ENCODE measurements around the gene OAT.

The OAT gene

DNA sequence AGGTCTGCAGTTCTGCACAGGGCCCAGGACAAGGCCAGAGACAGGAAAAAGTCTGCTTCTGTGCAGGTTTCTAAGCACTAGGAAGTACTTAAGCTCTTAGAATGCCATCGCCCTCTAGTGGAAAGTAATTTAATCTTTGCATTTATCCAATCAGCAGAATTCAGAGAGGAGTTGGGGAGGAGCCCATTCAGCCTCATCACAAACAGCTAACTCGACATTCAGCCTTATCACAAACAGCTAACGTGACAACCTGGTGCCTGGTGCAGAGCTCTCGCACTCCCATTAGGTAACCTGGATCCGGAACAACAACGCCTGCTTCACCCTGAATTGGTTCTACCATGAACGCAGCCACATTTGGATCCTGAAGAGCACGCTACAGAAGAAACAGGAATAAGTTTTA, 15.2 kb downstream of the OAT start:
- peak; percentile 71 for DNase-seq (ENCODE audit: low spot score)

DNA sequence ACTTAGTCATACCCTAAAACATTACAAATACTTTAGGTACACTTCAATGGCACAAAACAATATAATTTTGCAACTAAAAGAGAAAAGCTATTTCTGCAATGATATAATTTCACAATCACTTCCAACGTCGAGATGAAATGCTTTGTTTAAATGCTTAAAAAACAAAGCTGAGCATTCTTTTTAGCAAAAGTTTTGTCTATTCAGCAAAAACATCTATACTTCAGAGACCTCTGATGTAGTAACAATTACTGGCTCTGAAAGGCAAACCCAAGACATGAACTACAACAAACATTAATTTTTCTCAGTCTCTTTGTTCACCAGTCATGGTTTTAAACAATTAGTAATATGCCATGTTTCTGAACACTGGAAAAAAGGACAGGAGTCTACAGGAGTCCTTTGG, 16.4 kb downstream of the OAT start:
- no peak for DNase-seq (ENCODE audit: low spot score)

DNA sequence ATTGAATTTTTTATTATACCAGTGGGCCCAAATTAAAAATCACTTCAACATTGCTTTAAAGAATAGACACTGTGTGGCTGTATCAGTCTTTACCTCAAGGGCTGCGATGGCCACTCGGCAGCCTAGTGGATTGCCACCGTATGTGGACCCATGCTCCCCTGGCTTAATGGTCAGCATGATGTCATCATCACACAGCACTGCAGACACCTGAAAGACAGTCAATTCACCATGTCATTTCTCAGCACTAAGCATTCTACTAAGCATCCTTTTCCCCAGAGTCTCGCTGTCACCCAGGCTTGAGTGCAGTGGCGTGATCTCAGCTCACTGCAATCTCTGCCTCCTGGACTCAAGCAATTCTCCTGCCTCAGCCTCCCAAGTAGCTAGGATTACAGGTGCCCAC, 17.1 kb downstream of the OAT start:
- no peak for DNase-seq (ENCODE audit: low spot score)

DNA sequence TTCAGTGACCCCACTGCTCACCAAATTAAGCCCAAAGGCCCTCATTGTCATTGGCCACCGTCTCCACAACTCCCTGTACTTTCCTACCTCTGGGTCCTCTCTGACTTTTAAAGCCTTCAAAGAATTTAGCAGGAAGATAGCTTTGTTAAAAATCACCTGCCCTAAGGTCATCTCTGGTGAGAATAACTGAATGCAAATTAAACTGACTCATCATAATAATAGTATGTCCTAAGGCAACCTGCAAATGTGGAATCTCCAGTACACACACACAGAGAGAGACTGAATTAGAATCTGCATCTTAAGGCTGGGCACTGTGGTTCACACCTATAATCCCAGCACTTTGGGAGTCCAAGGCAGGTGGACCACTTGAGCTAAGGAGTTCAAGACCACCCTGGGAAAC, 24.1 kb downstream of the OAT start:
- DNase-seq (ENCODE audit: low spot score), result no peak

DNA sequence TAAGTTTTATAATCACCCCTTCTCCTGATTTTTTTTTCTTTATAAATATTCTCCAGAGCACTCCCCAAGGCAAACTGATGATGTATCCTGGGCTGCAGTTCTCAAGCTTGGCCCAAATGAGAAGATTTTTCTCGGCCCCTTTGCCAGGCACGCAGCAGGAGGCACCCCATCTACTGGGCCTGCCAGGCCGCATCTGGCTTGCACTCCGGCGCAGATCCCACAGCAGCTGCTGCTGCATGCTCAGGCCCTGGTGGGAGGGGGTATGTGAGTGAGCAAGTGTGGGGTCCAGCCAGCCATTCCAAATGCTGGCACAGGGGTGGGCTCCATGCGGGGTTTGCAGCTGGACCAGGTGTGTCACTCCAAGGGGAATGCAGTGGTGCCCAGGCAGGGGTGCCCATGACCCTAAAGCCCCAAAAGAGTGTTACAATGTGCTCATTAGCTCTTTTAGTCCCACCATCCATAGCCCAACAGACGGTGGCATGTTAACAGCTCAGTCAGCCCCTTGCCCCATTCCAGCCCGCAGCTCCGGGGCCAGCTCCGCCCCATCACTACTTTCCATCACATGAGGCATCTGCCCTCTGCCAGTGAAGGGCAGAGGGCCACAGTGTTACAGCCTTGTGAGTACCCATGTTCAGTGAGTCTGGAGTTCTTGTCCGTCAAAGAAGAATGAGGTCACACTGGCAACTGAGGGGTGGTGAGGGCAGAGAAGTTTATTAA, 25.9 kb downstream of the OAT start:
- no peak for DNase-seq (ENCODE audit: low spot score)

DNA sequence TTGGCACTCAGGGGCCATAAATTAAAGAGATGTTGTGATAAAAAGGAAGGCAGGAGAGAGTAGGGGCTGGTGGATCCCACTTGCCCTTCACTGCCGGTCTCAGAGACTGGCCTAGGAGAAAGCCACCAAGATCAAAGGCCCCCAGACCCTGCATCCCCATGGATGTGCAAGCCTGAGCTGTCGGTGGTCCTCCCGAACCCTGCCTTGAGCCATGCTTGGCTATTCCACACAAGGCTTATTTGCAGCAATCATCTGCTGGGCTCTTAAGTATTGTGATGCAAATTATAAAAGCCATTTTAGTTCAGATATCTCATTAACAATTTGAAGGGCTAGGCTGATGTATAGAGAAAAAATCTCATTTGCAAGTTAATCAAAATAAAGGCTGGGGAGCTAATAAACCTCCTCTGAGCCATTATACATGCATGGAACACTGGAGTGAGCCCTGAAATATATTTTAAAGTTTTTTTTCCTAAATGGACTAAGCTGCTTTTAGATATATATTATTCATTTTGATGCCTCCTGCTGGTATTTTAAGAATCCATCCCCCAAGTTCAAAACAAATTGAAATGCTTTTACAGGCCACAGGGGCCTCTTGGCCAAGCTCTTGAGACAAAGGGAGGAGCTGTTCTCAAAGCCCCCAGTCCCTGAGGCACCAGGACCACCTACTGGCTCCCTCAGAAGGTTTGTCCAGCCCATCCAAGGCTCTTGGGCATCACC, 28.1 kb downstream of the OAT start:
- DNase-seq (ENCODE audit: low spot score), result no peak

DNA sequence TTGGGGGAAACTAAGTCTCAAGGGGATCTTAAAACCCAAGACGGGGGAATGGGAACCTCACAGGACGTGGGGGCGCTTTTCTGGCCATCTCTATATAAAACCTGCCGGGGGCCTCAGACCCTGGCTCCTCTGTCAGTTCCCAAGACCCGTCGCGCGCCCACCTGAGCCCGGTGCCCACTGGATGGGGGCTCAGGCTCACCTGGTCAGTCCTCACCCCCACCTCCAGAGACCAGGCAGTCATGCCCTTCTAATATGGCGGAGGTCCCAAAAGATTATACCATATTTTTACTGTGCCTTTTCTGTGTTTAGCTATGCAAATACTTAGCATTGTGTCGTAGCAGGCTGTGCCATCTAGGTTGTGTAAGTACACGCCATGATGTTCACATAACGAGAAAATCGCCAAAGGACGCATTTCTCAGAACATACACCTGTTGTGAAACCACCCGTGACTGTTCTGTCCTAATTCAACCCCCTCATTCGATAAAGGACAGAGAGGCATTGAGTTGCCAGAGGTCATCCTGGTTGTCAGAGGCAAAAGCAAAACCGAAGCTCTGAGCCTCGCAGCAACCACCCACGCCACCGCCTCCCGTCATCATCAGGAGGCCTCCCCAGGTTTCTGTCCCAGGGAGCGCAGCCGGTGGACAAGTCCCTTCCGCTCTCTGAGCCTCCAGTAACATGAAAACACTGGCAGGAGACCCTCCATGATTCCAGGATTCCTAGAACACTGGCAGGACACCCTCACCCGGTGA, 28.9 kb downstream of the OAT start:
- no peak for DNase-seq (ENCODE audit: low spot score)

DNA sequence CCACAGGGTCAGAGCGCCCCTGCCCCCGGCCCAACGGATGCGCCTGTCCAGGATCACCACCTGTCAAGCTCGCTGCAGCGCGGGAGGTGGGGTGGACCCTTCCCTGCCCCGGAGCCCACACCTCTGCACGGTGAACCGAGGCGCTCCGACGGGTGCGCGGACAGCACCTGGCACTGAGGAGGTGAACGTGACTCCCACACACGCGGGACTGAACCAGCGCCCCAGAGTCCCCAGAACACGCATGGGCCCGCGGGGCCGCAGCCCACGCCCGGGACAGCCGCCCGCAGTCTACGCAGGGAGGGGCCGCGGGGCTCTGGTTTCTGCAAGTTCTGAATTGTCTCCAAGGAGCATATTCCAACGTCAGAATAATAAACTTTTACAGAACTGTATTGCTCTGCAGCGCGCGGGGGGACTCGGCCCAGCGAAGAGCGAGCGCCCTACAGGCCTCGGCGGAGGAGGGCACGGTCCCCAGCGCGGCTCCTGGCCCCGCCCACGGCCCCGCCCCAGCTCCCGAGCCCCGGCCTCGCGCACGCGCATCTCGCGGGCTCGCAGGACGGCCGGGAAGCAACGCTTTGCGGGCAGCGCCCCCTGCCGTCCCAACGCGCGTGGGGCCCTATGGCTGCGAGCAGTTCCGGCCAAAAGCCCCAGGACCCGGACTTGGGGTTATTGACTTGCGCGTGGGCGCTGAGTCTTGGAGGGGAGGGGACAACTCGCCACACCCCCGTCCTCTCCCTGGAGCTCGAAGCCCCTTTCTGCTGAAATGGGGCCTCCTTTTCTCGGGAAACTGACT, 29.7 kb downstream of the OAT start:
- peak; percentile 100 for DNase-seq (ENCODE audit: low spot score)

DNA sequence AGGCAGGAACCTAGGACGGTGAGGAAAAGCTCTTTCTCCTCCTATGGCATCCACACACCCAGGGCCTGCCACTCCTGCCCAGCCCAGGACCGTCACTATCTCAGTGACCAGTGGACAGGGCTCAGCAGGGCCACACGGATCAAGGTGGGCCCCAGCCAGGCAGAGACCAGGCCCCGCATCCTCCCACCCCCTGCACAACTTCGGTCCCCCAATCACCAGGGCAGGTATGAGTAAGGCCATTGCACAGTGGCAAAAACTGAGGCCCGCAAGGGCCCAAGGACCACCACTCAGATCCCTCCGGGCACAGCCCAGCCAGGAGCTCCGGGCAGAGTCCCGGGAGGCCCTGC, 30.3 kb downstream of the OAT start:
- no peak for DNase-seq (ENCODE audit: low spot score)

DNA sequence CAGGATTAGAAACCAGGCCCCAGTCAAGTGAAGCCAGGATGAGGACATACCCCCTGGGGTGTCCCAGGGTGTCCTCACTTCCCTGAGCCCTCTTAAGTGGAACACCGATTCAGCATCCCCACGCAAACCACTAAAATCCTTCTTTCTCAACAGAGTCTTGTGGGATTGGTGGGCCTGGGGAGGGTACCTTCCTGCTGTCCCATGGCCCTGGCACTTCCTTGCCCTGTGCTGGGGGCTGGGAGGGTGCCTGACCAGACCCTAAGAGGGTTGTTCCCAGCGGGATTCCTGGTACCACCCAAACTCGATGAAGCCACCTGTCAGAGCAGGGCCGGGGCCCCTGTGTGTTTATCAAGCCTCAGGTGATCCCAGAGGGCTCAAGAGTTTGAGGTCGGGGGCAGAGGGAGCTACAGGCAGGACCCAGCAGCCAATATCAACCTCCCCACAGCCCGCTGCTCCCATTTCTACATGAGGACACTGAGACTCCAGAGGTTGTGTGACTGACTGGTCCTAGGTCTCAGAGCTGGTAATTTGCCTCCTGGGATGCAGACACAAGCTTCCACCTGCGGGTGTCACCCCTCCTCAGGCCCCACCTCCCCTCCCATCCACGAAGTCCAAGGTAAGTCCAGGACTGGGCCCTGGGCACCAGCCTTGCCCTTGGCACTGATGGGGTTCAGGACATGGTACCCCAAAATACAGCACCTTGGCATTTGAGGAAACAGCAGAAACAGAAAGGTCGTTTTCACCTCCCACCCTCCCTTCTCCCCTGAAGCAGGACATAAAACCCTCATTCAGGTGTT, 31.4 kb downstream of the OAT start:
- no peak for DNase-seq (ENCODE audit: low spot score)

DNA sequence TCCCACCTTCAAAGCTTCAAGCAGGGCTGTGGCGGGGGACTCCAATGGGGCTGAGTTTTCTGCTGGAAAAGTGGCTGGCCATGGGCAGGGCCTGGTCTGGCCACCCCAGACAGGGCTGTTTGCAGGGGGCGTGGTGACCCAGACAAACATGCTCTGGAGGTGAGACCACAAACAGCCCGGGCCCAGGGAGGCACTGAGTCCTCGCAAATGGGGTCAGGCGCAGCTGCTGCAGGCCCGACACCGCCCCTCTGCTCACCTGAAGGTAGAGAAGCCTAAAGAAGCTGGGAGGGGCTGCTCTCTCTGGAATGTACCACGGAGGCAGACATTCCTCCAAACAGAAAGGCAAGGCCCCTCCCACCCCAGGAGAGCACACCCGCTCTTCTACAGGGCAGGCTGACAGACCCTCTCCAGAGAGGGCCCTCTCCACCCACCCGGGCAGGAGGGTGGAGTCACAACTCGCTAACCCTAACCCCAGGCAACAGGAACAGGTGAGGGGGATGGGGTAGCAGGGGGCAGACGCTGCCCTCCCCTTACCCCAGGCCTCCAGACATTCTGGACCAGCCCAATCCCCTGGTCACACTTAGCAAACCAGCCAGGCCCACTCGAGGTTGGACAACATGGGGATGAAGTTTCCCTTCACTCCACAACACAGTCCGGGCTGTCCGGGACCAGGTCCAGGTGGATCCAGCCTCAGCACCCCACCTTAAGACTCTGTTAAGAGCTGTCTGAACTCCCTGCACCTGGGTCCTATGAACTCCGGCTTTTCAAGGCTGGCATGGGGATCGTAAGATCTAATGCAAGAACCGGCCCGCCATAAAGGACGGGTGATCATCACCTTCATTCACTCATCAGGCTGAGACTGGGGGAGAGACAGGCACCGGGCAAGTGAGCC, 32.3 kb downstream of the OAT start:
- DNase-seq (ENCODE audit: low spot score), result no peak

DNA sequence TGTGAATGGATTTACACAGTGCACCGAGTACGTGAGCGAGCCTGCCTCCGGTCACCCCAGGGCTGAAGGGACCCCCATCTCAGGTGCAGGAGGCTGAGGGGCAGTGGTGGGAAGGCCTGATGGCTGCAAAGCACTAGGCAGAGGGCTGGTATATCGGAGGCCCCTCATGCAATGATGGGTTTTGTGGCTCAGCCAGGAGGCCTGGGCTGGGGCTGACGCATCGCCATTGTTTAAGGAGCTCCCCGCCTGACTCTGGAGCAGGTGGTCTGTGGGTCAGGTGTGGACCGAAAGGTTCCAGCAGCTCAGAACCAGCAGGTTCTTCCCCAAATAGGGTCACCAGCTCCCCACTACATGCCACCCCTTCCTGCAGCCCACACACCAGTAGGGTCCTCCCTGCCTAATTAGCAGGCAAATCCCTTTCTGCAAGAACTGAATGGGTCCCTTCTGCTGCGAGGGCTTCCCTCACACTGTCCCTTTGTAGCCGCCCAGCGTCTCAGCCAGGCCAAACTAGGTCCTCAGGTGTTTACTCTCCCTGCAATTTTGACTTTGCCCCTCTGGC, 33.0 kb downstream of the OAT start:
- DNase-seq (ENCODE audit: low spot score), result no peak

DNA sequence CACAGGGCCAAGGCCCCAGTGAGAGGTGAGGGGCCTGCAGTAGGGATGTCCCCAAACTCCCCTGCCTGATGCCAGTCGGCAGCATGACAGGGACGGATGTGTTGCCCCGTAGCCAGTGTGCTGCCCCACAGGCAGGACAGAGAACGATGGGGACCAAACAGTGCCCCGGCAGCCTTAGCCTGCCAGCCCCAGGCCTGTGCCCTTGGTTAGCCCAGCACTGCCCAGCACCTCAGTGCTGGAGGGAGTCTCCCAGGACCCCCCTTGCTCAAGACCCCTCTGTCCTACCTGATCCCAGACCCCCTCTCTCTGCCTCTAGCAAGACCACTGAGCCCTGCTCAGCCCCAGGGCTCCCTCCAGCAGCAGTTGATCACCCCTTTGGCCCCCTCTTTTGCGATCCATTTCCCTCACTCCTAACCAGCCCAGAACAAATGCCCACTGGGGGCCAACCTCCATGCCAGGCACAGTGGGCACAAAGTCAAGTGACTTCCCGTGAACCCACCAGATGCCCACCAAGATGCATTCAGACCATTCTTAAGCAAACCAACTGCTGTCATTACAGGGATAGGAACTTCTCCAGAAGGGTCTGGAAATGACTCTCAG, 34.0 kb downstream of the OAT start:
- no peak for DNase-seq (ENCODE audit: low spot score)

DNA sequence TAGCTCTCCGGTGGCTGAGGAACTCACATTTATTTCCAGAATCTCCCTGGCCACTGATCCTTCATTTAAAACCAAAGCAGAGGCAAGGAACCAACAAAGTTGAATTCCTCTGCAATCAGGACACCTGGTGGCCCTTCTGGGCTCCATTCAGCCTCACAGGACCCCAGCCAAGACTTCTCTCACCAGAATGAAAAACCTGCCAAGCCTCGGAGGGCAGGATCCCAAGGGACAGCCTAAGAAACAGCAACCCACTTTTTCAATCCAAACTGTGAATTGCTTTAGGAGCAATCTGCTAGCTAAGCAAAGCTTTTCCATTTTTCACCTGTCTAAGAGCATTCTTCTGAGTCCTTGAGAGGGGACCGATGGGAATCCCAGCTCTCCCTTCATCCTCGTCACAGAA, 34.6 kb downstream of the OAT start:
- DNase-seq (ENCODE audit: low spot score), result no peak

DNA sequence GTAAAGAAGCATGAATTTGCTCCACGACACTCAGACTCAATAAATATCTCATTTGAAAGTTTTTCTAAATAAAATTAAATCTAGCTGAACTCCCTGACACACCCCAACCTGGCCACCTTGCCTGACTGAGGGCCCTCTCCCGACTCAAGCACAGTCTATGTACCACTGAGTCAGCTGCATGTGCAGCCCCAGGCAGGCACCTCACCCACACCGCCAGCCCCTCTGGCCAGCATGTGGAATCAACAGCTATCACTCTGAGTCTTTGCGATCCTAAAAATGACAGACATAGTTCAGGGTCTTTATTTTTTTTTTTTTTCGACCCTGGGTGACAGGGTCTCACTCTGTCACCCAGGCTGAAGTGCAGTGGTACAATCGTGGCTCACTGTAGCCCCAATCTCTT, 35.2 kb downstream of the OAT start:
- DNase-seq (ENCODE audit: low spot score), result no peak

DNA sequence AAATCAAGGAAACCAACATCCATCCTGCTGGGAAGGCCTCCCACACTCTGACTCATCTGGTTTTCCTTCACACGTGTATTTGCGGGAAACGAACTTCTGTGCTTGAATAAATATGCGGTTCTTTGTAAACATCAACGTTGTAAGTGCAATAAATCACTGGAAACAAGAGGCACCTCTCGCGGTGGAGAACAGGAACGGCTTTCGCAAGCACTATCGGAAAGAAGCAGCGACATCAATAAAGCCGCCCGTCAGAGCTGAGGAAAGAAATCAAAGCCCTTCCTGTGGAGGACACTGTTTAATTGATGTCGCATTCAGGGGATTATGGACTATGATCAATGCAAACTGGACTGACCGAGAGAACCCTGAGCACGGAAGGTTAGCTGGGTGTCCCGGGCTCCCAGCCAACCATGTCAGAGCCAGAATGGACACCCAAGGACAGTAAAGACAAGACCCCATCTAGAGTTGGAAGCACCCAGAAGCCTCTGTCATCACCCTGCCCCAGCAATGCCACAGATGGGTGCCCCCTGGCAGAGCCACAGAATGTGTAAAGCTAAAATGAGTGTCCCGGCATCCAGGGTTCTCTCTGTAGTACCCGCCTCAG, 37.6 kb downstream of the OAT start:
- DNase-seq (ENCODE audit: low spot score), result no peak

DNA sequence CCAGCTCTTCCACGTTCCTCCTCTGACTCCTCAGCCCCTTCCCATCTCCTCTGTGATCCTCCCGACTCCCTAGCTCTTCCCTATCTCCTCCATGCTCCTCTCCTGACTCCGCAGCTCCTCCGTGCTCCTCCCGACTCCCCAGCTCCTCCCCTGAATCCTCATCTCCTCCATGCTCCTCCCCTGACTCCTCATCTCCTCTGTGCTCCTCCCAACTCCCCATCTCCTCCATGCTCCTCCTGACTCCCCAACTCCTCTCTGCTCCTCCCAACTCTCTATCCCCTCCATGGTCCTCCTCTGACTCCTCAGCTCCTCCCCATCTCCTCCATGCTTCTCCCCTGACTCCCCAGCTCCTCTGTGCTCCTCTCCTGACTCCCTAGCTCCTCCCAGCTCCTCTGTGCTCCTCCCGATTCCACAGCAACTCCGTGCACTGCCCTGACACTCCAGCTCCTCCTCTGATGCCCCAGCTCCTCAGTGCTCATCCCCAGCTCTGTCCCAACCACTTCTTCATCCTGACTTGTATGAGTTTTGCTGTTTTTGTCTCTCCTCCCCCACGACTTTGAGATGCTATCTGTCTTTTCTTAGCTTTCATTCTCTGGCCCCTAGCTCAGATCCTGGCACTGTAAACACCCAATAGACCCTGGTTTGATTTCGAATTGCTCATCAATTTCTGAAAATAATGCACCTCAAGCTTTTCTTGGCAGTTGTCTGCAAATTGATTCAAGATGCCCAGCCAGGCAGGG, 38.3 kb downstream of the OAT start:
- no peak for DNase-seq (ENCODE audit: low spot score)

DNA sequence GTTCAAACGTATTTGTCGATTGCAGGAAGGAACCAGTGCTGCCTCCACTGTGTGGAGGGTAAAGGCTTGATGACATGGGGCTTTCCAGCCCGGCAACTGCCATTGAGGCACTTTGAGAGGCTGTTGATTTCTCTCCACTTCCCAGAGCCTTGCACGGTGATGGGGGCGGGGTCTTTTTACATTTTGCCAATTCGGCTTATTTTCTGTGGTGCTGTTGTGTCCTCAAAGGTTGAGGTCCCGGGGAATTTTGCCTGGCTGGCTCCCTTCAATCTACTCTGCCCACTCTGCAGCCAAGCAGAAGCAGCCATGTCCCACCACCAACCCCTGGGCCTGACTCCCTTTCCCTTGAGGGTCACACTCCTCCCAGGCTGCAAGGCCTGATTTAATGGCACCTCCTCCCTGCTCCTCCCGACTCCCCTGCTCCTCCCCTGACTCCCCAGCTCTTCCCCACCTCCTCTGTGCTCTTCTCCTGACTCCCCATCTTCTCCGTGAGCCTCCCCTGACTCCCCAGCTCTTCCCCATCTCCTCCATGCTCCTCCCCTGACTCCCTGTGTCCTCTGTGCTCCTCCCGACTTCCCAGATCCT, 39.0 kb downstream of the OAT start:
- DNase-seq (ENCODE audit: low spot score), result no peak

Measured in AG20443 (cell line).